Ishikawa (cell line): ENCODE data around the gene TRIM14.

Experiments used
- EGR1 ChIP-seq: IDR thresholded peaks from 2 replicates; pipeline ENCODE4 v1.6.1; 2012
- EP300 ChIP-seq: IDR thresholded peaks from 2 replicates; pipeline ENCODE4 v1.6.1; 2012; ENCODE audit warnings: borderline replicate concordance
- MAX ChIP-seq: IDR thresholded peaks from 2 replicates; pipeline ENCODE4 v1.6.1; 2012
- RAD21 ChIP-seq: IDR thresholded peaks from 2 replicates; pipeline ENCODE4 v1.6.1; 2012; ENCODE audit warnings: low read depth
- TCF12 ChIP-seq: IDR thresholded peaks from 2 replicates; pipeline ENCODE4 v1.6.1; 2012; ENCODE audit warnings: low read depth
- TEAD4 ChIP-seq: IDR thresholded peaks from 2 replicates; pipeline ENCODE4 v1.6.1; 2012
- ZBTB7A ChIP-seq: IDR thresholded peaks from 2 replicates; pipeline ENCODE4 v1.6.1; 2012; ENCODE audit warnings: low read depth
- TF ChIP-seq, protein P1 (sequence below): IDR thresholded peaks from 2 replicates; pipeline ENCODE4 v1.6.1; 2012; ENCODE audit warnings: low read depth, mild to moderate bottlenecking

- no peak for TF ChIP-seq TCF12
- TF ChIP-seq EGR1 = no peak
- no peak for TF ChIP-seq MAX
- TF ChIP-seq, protein P1, sequence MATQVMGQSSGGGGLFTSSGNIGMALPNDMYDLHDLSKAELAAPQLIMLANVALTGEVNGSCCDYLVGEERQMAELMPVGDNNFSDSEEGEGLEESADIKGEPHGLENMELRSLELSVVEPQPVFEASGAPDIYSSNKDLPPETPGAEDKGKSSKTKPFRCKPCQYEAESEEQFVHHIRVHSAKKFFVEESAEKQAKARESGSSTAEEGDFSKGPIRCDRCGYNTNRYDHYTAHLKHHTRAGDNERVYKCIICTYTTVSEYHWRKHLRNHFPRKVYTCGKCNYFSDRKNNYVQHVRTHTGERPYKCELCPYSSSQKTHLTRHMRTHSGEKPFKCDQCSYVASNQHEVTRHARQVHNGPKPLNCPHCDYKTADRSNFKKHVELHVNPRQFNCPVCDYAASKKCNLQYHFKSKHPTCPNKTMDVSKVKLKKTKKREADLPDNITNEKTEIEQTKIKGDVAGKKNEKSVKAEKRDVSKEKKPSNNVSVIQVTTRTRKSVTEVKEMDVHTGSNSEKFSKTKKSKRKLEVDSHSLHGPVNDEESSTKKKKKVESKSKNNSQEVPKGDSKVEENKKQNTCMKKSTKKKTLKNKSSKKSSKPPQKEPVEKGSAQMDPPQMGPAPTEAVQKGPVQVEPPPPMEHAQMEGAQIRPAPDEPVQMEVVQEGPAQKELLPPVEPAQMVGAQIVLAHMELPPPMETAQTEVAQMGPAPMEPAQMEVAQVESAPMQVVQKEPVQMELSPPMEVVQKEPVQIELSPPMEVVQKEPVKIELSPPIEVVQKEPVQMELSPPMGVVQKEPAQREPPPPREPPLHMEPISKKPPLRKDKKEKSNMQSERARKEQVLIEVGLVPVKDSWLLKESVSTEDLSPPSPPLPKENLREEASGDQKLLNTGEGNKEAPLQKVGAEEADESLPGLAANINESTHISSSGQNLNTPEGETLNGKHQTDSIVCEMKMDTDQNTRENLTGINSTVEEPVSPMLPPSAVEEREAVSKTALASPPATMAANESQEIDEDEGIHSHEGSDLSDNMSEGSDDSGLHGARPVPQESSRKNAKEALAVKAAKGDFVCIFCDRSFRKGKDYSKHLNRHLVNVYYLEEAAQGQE = no peak
- TF ChIP-seq RAD21 = no peak
- no peak for TF ChIP-seq TEAD4
- no peak for TF ChIP-seq EP300
- TF ChIP-seq ZBTB7A = no peak
These were observed 32.6 kb downstream of the TRIM14 start for GRCh38 chr9:98086461-98086860.
